Stimulated activated CD4-positive, alpha-beta T cell treated with anti-CD3 and anti-CD28 coated beads, Interleukin-15, amount 100 ng/mL, for 24 hours (primary cell): Measurements from ENCODE around the gene MRM3.
"Not testable (repeated sequence)": the region's sequence is repeated elsewhere in the genome, so short reads cannot be mapped to it uniquely, and the experiment has no call there.

Experiments used
- DNase-seq: peaks from one replicate; pipeline ENCODE4 v3.0.0-alpha.2; 2020

The MRM3 gene

GRCh38 chr17:797236-797840 lies 15.2 kb downstream of the MRM3 start:
- no peak for DNase-seq

- no peak for DNase-seq
Measured at GRCh38 chr17:798246-798645, 16.1 kb downstream of the MRM3 start.

GRCh38 chr17:799261-799660 lies 17.1 kb downstream of the MRM3 start:
- no peak for DNase-seq

- no peak for DNase-seq
Measured at GRCh38 chr17:800446-801242, 18.5 kb downstream of the MRM3 start.

GRCh38 chr17:801660-802059 lies 19.5 kb downstream of the MRM3 start:
- no peak for DNase-seq

- no peak for DNase-seq
Measured at GRCh38 chr17:802481-802880, 20.3 kb downstream of the MRM3 start.

GRCh38 chr17:802901-803881 lies 21.0 kb downstream of the MRM3 start:
- no peak for DNase-seq

GRCh38 chr17:804541-805435 lies 22.6 kb downstream of the MRM3 start:
- no peak for DNase-seq

- not testable (repeated sequence) for DNase-seq
Measured at GRCh38 chr17:805886-806285, 23.7 kb downstream of the MRM3 start.

GRCh38 chr17:806346-806745 lies 24.2 kb downstream of the MRM3 start:
- DNase-seq, result no peak

GRCh38 chr17:806781-807522 lies 24.8 kb downstream of the MRM3 start:
- DNase-seq, result no peak

GRCh38 chr17:807523-808294 lies 25.6 kb downstream of the MRM3 start:
- DNase-seq, result no peak

- DNase-seq, result no peak
Measured at GRCh38 chr17:811051-811784, 29.1 kb downstream of the MRM3 start.

GRCh38 chr17:812638-813204 lies 30.6 kb downstream of the MRM3 start:
- DNase-seq, result no peak

- DNase-seq, result no peak
Measured at GRCh38 chr17:814371-814770, 32.2 kb downstream of the MRM3 start.

- no peak for DNase-seq
Measured at GRCh38 chr17:819251-819650, 37.1 kb downstream of the MRM3 start.

- no peak for DNase-seq
Measured at GRCh38 chr17:823501-823902, 41.3 kb downstream of the MRM3 start.

GRCh38 chr17:824378-824777 lies 42.2 kb downstream of the MRM3 start:
- DNase-seq, result no peak

GRCh38 chr17:825216-825615 lies 43.1 kb downstream of the MRM3 start:
- no peak for DNase-seq

GRCh38 chr17:826778-827177 lies 44.6 kb downstream of the MRM3 start:
- no peak for DNase-seq
